GM20431 (cell line): ENCODE measurements around the gene TICAM2.

Source experiments
- in situ Hi-C: fragments of 300-500 bp; cut with MseI, MboI; formaldehyde crosslinking; loops from one replicate; pipeline ENCODE4 v1.15.0; 2020; ENCODE audit warnings: low sequenced_read_pairs; ENCODE audit not compliant: unreplicated experiment

The TICAM2 gene

DNA sequence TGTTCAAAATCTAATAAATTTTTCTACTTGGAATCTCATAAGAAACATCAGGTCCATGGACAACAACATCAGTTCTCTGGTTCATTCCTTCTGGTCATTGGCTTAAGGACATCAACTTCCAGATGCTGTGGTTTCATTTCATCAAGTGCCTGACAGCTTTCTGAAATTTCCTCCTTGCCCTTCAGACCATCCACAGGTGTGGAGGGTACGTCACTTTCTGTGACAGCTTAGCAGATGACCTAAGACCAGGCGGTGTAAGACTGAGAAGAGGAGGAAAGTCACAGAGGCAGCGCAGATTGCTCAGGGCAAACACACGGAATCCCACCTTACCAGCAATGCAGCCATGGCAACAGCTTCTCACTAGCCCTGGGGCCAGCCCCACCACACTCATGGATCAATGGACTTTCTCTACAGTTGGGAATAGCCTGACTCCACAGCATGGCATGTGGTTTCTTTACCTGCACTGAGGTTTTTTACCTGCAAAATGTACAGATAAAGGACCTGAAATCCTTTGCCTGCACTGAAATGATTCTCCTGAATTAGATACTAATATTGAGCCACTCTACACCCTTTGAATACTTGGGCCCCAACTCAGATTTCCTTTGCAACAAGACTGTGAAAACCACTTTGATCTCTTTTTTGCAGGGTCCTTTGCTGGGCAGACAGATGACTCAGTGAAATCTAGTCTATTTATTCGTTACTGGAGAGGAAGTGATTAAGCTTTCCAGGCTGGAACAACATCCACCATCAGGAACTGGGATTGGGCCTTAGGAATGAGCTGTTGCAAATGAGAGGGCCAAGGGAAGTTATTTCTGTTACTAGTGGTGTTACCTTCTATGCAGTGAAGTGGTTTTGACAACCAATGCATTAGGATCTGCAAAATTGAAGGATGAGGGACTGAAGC is 26.9 kb downstream of the TICAM2 start:
- in situ Hi-C loops, result no loop called here

DNA sequence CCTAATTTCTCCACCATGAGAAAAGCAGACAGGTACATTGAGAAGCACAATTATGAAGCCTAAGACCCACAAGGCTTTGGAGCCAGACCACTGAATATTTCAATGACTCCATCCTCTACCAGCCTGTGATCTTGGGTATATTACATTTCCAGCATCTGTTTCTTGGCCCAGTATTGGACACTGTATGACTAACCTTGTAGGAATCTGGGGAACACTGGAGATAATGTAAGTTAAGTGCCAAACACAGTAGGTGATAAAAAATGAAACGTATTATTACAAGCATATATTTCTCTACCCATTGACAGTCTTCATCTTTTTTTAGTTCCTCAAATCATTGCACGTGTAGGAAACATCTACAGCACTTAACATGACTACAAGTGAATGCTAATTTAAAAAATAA is 29.1 kb downstream of the TICAM2 start:
- in situ Hi-C loops, result loop anchor here (25.0 kb wide), 1 partner anchor 261 kb away; no protein-coding TSS in a partner anchor

DNA sequence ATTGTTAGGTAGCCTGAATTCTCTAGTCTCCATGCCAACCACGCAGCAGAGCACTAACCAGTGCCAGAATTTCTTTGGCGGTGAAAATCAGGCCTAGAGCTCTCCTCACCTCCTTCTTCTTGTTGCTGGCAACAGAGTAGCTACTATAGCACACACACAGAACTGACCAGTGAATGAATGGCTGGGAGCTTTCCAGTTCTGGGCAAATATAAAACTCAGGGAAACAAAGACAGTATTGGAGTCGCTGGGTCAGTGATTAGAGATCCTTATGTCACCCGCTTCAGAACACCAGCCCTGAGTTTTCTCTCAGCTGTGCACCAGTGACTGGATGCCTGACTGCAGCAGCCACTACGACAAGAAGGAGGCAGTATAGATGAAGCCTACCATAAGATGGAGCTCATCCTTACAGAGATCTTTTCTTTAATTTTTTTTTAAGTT is 30.8 kb downstream of the TICAM2 start:
- in situ Hi-C loops, result loop anchor here (25.0 kb wide), 1 partner anchor 259 kb away; no protein-coding TSS in a partner anchor

DNA sequence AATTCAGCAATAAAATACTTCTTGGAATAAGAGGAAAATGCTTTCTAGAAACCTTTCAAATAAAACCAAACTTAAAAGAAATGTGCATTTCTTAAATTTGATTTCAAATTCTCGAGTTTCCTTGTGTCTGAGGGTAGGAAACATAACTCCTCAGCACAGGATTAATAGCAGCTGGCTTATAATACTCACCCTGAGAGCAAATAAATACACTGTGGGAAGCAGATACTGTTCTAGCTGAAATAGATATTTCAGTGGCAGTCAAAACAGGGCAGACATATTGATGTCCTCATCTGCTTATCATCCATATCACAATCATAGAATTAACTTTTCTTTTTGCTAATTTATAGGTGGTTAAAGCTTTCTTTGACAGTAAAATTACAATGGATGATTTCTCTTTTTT is 33.6 kb downstream of the TICAM2 start:
- in situ Hi-C loops, result loop anchor here (25.0 kb wide), 1 partner anchor 256 kb away; no protein-coding TSS in a partner anchor

DNA sequence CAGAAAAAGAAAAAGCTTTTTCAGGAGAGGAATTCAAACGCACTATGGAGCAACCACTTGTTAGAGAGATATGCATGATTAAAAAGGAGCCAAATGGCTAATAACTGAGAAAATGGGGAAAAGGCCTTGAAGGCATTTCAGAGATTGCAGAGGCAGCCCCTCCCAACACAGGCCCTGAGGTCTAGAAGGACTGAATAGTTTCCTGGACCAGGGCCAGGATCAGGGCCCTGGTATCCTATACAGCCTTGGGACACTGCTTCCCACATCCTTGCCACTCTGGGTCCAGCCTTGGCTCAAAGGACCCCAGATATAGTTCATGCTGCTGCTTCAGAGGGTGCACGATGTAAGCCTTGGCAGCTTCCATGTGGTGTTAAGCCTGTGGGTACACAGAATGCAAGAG is 37.0 kb downstream of the TICAM2 start:
- in situ Hi-C loops, result loop anchor here (25.0 kb wide), 1 partner anchor 253 kb away; no protein-coding TSS in a partner anchor

DNA sequence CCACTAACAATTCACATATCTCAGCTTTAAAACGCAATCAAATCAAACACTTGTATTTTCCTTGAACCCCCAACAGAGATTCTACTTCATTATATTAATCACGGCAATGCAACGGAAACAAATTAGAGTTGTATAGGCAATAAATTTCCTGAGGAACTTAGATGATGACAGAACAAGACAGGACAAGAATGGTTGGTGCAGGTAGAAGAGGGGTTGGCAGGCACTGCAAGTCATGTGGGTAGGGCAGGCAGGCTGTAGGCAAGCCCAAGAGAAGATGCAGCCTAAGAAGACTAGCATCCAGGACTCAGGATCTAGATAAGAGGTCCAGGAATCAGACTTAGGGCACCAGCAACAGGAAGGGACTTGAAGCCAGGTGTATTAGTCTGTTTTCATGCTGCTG is 41.1 kb downstream of the TICAM2 start:
- in situ Hi-C loops, result loop anchor here (25.0 kb wide), 1 partner anchor 249 kb away; no protein-coding TSS in a partner anchor

DNA sequence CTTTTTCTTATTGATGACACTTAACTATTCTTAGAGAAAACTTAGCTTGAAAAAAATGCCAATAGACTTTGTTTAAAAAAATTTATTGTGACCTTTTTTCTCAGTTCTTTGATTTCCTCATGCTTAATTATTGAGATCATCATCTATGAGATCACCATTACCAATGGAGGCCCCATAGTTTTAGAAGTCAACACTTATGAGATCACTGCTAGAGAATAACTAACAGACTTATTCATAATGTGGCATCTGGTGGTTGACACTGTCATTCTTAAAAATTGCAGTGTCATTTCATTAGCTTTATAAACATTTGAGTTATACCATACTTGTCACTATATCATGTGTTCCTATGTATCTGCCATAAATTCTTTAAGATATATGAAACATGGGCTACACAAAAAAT is 42.8 kb downstream of the TICAM2 start:
- in situ Hi-C loops, result loop anchor here (25.0 kb wide), 1 partner anchor 247 kb away; no protein-coding TSS in a partner anchor

DNA sequence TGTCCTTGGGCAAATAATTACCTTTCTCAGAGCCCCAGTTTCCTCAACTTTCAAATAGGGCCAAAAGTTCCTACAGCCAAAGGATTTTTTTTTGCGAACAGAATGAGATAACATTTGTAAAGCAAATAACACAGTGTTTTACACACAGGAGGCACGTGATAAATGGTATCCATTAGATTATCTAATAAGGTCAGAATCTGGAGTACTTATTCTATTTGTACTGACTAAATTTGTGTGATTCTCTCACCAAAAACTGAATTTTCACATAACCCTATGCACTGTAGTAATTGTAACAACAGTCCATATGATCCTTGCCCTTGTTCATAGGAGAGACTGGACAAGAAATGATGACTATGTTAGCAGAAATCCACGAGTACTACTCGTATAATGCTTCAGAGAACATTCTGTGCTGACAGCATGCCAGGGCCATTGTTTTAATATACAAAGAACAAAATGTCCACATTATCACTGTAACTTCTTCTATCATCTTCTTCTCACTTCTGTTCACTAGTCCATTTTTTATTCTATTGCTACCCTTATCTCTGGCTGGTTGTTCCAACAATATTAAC is 43.8 kb downstream of the TICAM2 start:
- in situ Hi-C loops, result loop anchor here (25.0 kb wide), 1 partner anchor 246 kb away; no protein-coding TSS in a partner anchor

DNA sequence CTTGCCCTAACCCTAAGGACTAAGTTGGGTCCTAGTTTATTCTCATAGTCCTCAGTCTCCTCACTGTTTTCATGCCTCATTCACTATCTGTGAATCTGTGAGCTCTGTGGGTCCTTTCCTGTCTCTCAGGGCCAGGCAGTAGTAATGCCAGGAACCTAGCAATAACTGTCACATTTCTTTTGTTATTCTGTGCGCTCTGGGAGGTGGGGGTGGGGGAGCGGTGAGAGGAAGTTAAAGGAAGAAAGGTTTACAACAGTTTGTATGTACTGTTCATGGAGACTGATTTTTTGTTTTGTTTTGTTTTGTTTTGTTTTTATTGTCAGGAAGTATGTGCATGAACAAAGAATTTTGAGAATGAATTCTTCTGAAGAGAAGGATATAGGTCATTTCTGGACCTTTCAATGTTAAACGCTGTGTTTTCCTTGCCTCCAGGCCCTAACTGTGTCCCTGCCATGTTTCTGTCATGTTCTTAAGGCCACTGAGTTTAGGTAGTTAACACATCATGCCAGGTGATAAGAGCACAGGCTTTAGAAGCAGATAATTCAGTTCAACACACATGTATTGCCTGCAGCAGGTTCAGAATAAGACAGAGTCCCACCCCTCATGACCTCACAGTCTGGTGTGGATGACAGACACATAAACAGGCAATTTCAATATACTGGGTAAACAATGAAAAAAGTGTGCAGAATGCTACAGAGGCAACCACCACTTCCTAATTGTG is 44.5 kb downstream of the TICAM2 start:
- in situ Hi-C loops, result loop anchor here (25.0 kb wide), 1 partner anchor 246 kb away; no protein-coding TSS in a partner anchor

DNA sequence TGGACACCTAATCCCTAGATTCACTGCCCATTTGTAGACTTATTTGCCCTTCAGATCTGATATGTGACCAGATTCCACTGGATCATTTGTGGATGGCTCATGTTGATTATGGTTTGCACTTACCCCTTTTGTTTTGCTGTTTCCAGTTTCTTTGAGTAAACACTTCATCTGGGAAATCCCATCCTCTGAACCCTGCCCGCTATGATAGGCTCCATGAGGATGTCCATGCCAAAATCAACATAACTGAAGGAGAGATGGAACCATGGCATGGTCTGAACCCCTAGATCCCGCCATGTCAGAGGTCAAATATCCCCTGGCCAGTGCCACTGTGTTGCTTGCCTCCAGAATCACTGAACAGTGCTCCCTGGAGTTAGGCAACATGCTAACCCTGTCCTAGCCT is 46.0 kb downstream of the TICAM2 start:
- in situ Hi-C loops, result loop anchor here (25.0 kb wide), 1 partner anchor 244 kb away; no protein-coding TSS in a partner anchor

DNA sequence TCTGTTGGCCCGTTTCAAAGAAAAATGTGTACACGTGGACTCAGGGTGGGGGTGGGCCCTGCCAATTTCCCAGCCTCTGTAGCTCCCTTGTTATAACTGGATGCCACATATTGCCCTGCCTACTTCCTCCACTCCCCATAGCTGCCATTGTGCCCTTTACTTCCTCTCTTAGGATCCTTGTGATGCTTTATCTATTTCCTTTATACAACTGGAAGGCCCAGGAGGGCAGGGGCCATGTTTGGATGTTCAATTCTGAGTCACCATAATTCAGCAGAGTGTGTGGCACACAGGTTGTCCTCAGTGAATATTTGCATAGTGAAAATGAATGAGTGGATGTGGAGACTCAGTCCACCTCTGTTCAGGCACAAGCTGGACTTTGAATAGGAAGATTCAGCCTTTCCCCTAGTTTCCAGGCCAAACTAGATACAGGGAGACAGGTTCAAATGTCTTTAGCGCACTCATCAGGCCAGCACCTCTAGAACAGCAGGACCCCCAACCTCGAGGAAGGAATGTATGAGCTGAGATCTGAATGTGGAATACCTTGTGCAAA is 47.1 kb downstream of the TICAM2 start:
- in situ Hi-C loops, result loop anchor here (25.0 kb wide), 1 partner anchor 243 kb away; no protein-coding TSS in a partner anchor

DNA sequence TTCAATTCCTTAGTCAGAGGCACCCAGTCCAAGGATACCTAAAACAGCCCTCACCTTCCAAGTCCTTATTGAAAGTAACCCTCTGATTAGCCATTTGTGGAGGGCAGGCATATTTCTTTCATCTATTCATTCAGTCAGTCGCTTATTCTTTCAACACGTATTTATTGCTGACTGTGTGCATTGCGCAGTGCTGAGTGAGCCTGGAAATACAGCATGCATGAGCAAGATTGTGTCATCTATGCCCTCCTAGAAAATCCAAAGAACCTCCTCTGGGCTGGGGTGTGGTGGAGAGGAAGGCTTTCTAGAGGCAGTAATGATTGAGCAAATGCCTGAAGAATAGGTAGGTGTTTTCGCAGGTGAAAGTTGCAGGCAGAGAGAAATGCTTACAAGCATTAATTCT is 49.2 kb downstream of the TICAM2 start:
- in situ Hi-C loops, result loop anchor here (25.0 kb wide), 1 partner anchor 241 kb away; no protein-coding TSS in a partner anchor

DNA sequence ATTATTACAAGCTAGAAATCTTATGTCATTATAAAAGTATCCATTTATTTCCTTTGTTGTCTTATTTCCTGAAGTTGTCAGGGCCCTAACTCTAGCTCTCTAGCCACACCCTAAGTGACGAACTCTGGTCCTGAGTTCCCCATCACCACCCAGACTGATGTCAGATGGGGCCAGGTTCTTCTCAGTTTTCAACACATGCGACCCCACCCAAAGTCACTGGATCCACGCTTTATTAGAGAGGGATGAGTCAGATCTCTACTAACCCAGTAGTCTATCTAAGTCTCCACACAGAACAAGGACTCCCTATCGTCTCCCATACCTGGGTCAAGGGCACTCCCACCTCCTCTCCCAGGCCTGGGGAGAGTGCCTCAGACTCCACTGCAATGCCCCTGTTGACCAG is 50.9 kb downstream of the TICAM2 start:
- in situ Hi-C loops, result loop anchor here (25.0 kb wide), 1 partner anchor 239 kb away; no protein-coding TSS in a partner anchor

DNA sequence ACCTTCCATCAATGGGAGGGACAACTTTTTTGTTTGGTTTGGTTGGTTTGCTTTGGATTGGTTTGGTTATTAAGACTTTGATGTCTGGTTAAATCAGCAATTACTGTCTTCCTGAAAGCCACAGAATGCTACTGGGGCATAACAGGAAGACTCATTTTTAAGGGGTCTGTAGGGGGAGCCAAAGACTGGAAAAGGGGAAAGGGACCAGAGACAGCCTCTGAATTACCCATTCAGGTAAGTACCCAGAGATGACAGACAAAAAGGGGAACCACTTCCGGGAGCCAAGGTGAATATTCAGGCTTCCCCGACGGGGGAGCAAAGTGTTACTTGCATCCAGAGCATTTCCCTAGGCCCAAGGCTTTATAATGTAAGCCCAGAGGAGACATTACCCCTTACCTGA is 53.1 kb downstream of the TICAM2 start:
- in situ Hi-C loops, result no loop called here

DNA sequence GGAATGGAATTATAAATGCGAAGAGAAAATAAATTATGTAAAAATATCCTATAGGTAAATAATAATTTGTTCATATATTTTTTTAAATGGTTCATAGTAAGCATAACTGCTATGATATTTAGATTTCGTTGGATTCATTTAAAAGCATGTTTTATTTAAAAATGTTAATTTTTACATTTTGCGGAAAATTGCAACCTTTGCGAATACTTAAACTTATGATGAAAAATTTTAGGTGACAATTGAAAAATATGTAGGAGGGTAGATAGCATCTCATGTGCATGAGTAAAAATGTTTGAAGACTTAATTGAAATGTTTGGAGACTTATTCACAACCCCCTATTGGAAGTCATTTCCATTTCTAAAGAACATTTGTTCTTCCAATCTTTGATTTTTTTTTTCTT is 53.6 kb downstream of the TICAM2 start:
- in situ Hi-C loops, result no loop called here

DNA sequence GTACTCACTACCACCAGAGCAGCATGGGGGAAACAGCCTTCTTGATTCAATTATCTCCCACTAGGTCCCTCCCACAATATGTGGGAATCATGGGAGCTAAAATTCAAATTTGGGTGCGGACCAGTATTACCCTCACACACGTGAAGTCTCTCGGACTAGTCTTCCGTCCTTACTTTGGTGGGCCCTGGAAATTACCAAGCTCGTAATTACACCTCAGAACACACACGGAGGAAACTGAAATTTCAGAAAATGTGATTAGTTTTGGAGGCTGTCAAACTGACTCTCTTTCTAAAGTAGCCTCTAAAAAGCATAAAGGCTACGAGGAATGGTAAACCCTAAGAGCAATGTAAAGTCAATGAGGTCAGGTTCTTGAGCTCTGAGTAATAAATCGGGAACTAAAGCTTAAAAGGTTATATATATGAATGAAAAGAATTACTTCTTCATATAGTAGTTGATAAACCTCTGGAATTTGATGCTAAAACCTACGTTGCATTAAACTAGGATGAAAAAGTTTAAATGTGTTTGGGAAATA is 56.9 kb downstream of the TICAM2 start:
- in situ Hi-C loops, result no loop called here

DNA sequence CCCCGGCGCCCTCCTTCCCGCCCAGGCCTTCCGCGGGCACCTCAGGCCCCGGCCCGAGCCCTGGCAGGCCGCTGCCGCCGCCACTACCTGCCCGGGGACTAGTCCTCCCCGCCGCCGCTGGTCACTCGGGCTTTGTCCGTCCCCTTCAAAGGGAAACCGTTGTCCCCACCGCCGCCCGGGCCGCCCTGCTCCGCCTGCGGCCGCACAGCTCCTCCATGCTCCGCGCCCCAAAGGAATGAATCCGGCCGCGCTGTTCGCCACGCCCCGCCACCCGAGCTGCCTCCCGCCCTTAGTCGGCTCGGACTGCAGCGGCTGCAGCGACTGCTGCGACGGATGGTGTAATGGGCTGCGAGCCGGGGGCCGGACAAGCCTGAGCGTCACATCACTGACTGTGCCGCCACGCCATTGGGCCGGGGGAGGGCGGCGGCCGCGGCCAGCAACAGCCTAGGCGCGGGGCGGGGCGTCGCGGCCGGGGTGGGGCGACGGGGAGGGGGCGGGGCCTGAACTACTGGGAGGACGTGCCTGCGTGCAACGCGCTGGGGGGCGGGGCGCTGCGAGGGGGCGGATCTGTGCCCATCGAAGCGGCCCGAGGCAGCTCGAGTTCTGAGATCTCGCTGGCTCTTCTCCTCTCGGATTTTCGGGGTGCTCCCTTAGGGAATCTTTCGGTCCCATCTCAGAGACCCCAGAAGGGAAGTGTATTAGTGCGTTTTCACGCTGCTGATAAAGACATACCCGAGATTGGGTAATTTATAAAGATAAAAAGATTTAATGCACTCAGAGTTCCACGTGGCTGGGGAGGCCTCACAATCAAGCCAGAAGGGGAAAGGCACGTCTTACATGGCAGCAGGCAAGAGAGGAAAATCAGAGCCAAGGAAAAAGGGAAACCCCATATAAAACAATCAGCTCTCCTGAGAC is 57.6 kb downstream of the TICAM2 start, which contains the start of gene FEM1C:
FEM1C (minus strand) TSS at position 340 of the 915 bp plus-strand sequence. CDS start 1,282 bp downstream, outside the sequence.
- in situ Hi-C loops, result no loop called here

DNA sequence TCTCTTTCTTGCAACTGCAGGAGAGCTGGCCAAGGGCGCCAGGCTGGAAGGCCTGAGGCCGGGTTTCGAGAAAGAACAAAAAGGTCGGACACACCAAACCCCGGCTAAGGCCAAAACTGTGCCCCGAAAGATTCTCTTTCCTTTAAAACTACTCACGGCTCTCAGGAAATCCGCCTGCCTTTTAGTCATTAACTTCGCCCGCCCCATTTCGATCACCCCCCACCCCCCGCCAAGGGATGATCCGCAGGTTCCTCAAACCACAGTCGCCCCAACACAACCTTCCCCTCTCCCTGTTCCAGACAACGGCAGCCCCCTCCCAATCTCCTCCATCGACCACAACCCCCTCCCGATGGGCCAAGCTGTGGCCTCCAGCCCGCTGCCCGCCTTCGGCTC is 58.2 kb downstream of the TICAM2 start:
- in situ Hi-C loops, result no loop called here
